MM.1S (cell line): ENCODE measurements around the gene TEX9.

Experiments used
- DNase-seq: peaks from one replicate; pipeline ENCODE4 v3.0.0-alpha.2; 2015
- H2AFZ ChIP-seq: fragments of 300-600 bp; sonication (generic); 2 replicates; pipeline ENCODE4 v1.6.0; 2016; ENCODE audit warnings: antibody characterized with exemption, low read length
- H3F3A ChIP-seq: fragments of 300-600 bp; sonication (generic); 2 replicates; pipeline ENCODE4 v1.6.1; 2016; ENCODE audit warnings: mild to moderate bottlenecking, antibody characterized with exemption, low read length, moderate library complexity, mixed read lengths; ENCODE audit not compliant: insufficient read depth
- H3K27ac ChIP-seq: fragments of 300-600 bp; sonication (generic); 2 replicates; pipeline ENCODE4 v1.5.1; 2016; ENCODE audit warnings: mild to moderate bottlenecking, low read length
- H3K27me3 ChIP-seq: fragments of 300-600 bp; sonication (generic); replicated peaks from 2 replicates; pipeline ENCODE4 v1.6.0; 2016; ENCODE audit warnings: low read length; ENCODE audit not compliant: insufficient read depth
- H3K36me3 ChIP-seq: fragments of 300-600 bp; sonication (generic); replicated peaks from 2 replicates; pipeline ENCODE4 v1.6.1; 2016; ENCODE audit warnings: mild to moderate bottlenecking, low read length, mixed read lengths; ENCODE audit not compliant: insufficient read depth
- H3K4me1 ChIP-seq: fragments of 300-600 bp; sonication (generic); 2 replicates; pipeline ENCODE4 v1.6.1; 2016; ENCODE audit warnings: low read length, mixed read lengths
- H3K4me2 ChIP-seq: fragments of 300-600 bp; sonication (generic); 2 replicates; pipeline ENCODE4 v1.6.0; 2016; ENCODE audit warnings: low read depth, low read length
- H3K4me3 ChIP-seq: fragments of 300-600 bp; sonication (generic); 2 replicates; pipeline ENCODE4 v1.5.1; 2016; ENCODE audit warnings: low read length, mixed read lengths
- H3K79me2 ChIP-seq: fragments of 300-600 bp; sonication (generic); 2 replicates; pipeline ENCODE4 v1.6.1; 2016; ENCODE audit warnings: mixed run types, low read length, mixed read lengths
- H3K9ac ChIP-seq: fragments of 300-600 bp; sonication (generic); 2 replicates; pipeline ENCODE4 v1.6.1; 2016; ENCODE audit warnings: low read length, mixed read lengths
- H3K9me2 ChIP-seq: fragments of 300-600 bp; sonication (generic); replicated peaks from 2 replicates; pipeline ENCODE4 v1.6.1; 2016; ENCODE audit warnings: mild to moderate bottlenecking, low read length, mixed read lengths; ENCODE audit not compliant: insufficient read depth
- H3K9me3 ChIP-seq: fragments of 300-600 bp; sonication (generic); replicated peaks from 2 replicates; pipeline ENCODE4 v1.6.1; 2016; ENCODE audit warnings: mild to moderate bottlenecking, low read length, mixed read lengths; ENCODE audit not compliant: insufficient read depth
- H4K20me1 ChIP-seq: fragments of 300-600 bp; sonication (generic); 2 replicates; pipeline ENCODE4 v1.6.1; 2016; ENCODE audit warnings: mild to moderate bottlenecking, low read length, moderate library complexity, mixed read lengths; ENCODE audit not compliant: insufficient read depth
- CTCF ChIP-seq: fragments of 300-600 bp; sonication (generic); IDR thresholded peaks from 2 replicates; pipeline ENCODE4 v1.5.1; 2016; ENCODE audit warnings: antibody characterized with exemption, low read length, mixed read lengths
- EZH2 ChIP-seq: fragments of 300-600 bp; sonication (generic); optimal IDR thresholded peaks from 2 replicates; pipeline ENCODE3; 2017; ENCODE audit warnings: low read depth, mild to moderate bottlenecking, antibody characterized with exemption, low read length, mixed read lengths
- EZH2phosphoT487 ChIP-seq: fragments of 300-600 bp; sonication (generic); IDR thresholded peaks from 2 replicates; pipeline ENCODE4 v1.6.1; 2018; ENCODE audit warnings: antibody characterized with exemption, low read length

Gene TEX9

GRCh38 chr15:56454836-56455235 is 89.6 kb downstream of the TEX9 start:
- TF ChIP-seq EZH2phosphoT487 (no peak), CTCF (no peak), EZH2 (no peak)
- no peaks in the 10 kb centered on the region for H4K20me1 ChIP-seq
- H3K4me1 ChIP-seq, result no peaks in the 10 kb centered on the region
- no peaks in the 10 kb centered on the region for H3K36me3 ChIP-seq
- H3K27ac ChIP-seq, result no peak overlapping the region
- H3K4me2 ChIP-seq, result no peak overlapping the region
- H3K9me3 ChIP-seq, result no peaks in the 10 kb centered on the region
- no peaks in the 10 kb centered on the region for H3F3A ChIP-seq
- no peak overlapping the region for H2AFZ ChIP-seq
- no peak overlapping the region for H3K9ac ChIP-seq
- H3K4me3 ChIP-seq, result no peak overlapping the region
- DNase-seq, result no peak
- H3K27me3 ChIP-seq, result no peaks in the 10 kb centered on the region
- H3K9me2 ChIP-seq, result no peaks in the 10 kb centered on the region
- H3K79me2 ChIP-seq, result no peaks in the 10 kb centered on the region

- no peaks in the 10 kb centered on the region for H4K20me1 ChIP-seq
- H3K4me2 ChIP-seq, result no peak overlapping the region
- H3K9me3 ChIP-seq, result no peaks in the 10 kb centered on the region
- H2AFZ ChIP-seq, result no peak overlapping the region
- H3K9ac ChIP-seq, result no peak overlapping the region
- no peaks in the 10 kb centered on the region for H3K36me3 ChIP-seq
- H3K9me2 ChIP-seq, result no peaks in the 10 kb centered on the region
- TF ChIP-seq EZH2 (no peak), CTCF (no peak), EZH2phosphoT487 (no peak)
- no peaks in the 10 kb centered on the region for H3K27me3 ChIP-seq
- no peak overlapping the region for H3K4me3 ChIP-seq
- H3K27ac ChIP-seq, result no peak overlapping the region
- H3F3A ChIP-seq, result no peaks in the 10 kb centered on the region
- H3K4me1 ChIP-seq, result no peaks in the 10 kb centered on the region
- no peaks in the 10 kb centered on the region for H3K79me2 ChIP-seq
- no peak for DNase-seq
These were observed 91.0 kb downstream of the TEX9 start for GRCh38 chr15:56456229-56456628.

- H3K27ac ChIP-seq, result no peak overlapping the region
- no peak for TF ChIP-seq EZH2
- TF ChIP-seq CTCF, result no peak
- TF ChIP-seq EZH2phosphoT487, result no peak
- no peaks in the 10 kb centered on the region for H3K36me3 ChIP-seq
These were observed 93.9 kb downstream of the TEX9 start for GRCh38 chr15:56459096-56459495.

More at GRCh38 chr15:56459096-56459495, 93.9 kb downstream of the TEX9 start:
- no peak overlapping the region for H3K9ac ChIP-seq
- H3K79me2 ChIP-seq, result no peaks in the 10 kb centered on the region
- no peaks in the 10 kb centered on the region for H3K9me2 ChIP-seq
- no peak overlapping the region for H3K4me3 ChIP-seq
- no peak for DNase-seq
- H3K27me3 ChIP-seq, result no peaks in the 10 kb centered on the region
- no peak overlapping the region for H2AFZ ChIP-seq
- no peak overlapping the region for H3K4me2 ChIP-seq
- H3K9me3 ChIP-seq, result no peaks in the 10 kb centered on the region
- H3K4me1 ChIP-seq, result no peaks in the 10 kb centered on the region
- 0 out of 2 replicates have a peak, but pooled peaks cover 3% of the 10 kb centered on the region for H3F3A ChIP-seq
- H4K20me1 ChIP-seq, result no peaks in the 10 kb centered on the region
